HCT116 (cell line): ENCODE results near the gene B3GNT4. TPM values are rescaled to one million over a fixed set of nuclear protein-coding genes. Genes with fewer than 3 reads are reported as not detected.

ENCODE experiments used
- ATAC-seq: fragments of 200-7000 bp; cut with Tn5 transposase; 2 replicates; pipeline ENCODE4 v1.9.1; 2020; ENCODE audit warnings: mild to moderate bottlenecking, moderate library complexity
- BruUV-seq: library from RNA; stranded (reverse); fragments of 400-500 nt; replicated peaks from 2 replicates; lab custom pipeline; 2021; lab: Mats Ljungman, UMichigan
- CTCF ChIA-PET: fragments of 300-600 bp; sonication (Branson Sonifier 250); formaldehyde crosslinking; loops from one replicate; lab custom pipeline; 2021; ENCODE audit warnings: antibody characterized with exemption; lab: Charles Lee
- POLR2A ChIA-PET: fragments of 300-600, 350-600 bp; sonication (Branson Sonifier 250); formaldehyde crosslinking; loops from one replicate; lab custom pipeline; 2021; ENCODE audit warnings: antibody characterized with exemption; lab: Charles Lee
- RAD21 ChIA-PET, 2 experiments: fragments of 300-600 bp; sonication (Branson Sonifier 250); formaldehyde crosslinking; loops; one replicate each; lab custom pipeline; 2023; ENCODE audit warnings: low total read pairs in 2 of 2; ENCODE audit not compliant: uncharacterized antibody in 2 of 2, unreplicated experiment in 2 of 2, low non-redundant PET in 1 of 2; lab: Charles Lee
- DNase-seq: peaks from one replicate; pipeline ENCODE4 v3.0.0-alpha.2; 2010; ENCODE audit warnings: low read depth, low spot score
- H2AFZ ChIP-seq: fragments of 200-600 bp; shearing (Covaris generic), sonication (generic); 2 replicates; pipeline ENCODE4 v1.6.1; 2017; ENCODE audit warnings: low read depth, mixed run types, mixed read lengths, antibody characterized with exemption, low read length; ENCODE audit not compliant: poor library complexity, severe bottlenecking
- H3K27ac ChIP-seq: 2 replicates; pipeline ENCODE4 v1.5.1; 2012; ENCODE audit warnings: low read depth, low read length
- H3K27me3 ChIP-seq: fragments of 200-600 bp; sonication (generic); 2 replicates; pipeline ENCODE4 v1.6.1; 2016; ENCODE audit warnings: mixed run types, low read length, mixed read lengths; ENCODE audit not compliant: insufficient read depth
- H3K36me3 ChIP-seq, 2 experiments: fragments of 200-500 bp in 1 of 2; fragments of 200-600 bp in 1 of 2; sonication (Bioruptor generic) in 1 of 2; sonication (generic) in 1 of 2; 2 replicates each; pipeline versions ENCODE4 v1.5.1 to v1.6.1; 2014 to 2016; ENCODE audit warnings: low read length in 2 of 2, inconsistent platforms in 1 of 2, mixed read lengths in 1 of 2, mixed run types in 1 of 2; ENCODE audit not compliant: insufficient read depth in 2 of 2, control insufficient read depth in 1 of 2
- H3K4me1 ChIP-seq, 2 experiments: fragments of 200-600 bp in 1 of 2; sonication (generic) in 1 of 2; 2 replicates each; pipeline versions ENCODE4 v1.5.1 to v1.6.1; 2012 to 2017; ENCODE audit warnings: low read length in 2 of 2, inconsistent platforms in 1 of 2, mild to moderate bottlenecking in 1 of 2, mixed read lengths in 1 of 2, mixed run types in 1 of 2, moderate library complexity in 1 of 2; ENCODE audit not compliant: insufficient read depth in 2 of 2, control insufficient read depth in 1 of 2
- H3K4me2 ChIP-seq: fragments of 200-600 bp; sonication (generic); 2 replicates; pipeline ENCODE4 v1.6.1; 2017; ENCODE audit warnings: mixed run types, low read length, mixed read lengths
- H3K4me3 ChIP-seq, 2 experiments: fragments of 200-600 bp in 1 of 2; sonication (generic) in 1 of 2; replicated peaks in 1 of 2; 2 replicates each; pipeline ENCODE4 v1.5.1; 2011 to 2016; ENCODE audit warnings: low read length in 2 of 2, control low read depth in 1 of 2, low read depth in 1 of 2, mild to moderate bottlenecking in 1 of 2, mixed read lengths in 1 of 2, mixed run types in 1 of 2
- H3K79me2 ChIP-seq: fragments of 200-600 bp; sonication (generic); 2 replicates; pipeline ENCODE4 v1.6.1; 2017; ENCODE audit warnings: mild to moderate bottlenecking, mixed run types, low read length, moderate library complexity, mixed read lengths; ENCODE audit not compliant: insufficient read depth
- H3K9ac ChIP-seq: fragments of 200-600 bp; sonication (generic); 2 replicates; pipeline ENCODE4 v1.6.1; 2016; ENCODE audit warnings: low read length, mixed read lengths
- H3K9me2 ChIP-seq: fragments of 200-600 bp; sonication (generic), shearing (Covaris generic); 2 replicates; pipeline ENCODE4 v1.6.1; 2017; ENCODE audit warnings: mixed run types, mild to moderate bottlenecking, moderate library complexity; ENCODE audit not compliant: insufficient read depth
- H3K9me3 ChIP-seq, 2 experiments: fragments of 200-500 bp in 1 of 2; fragments of 200-600 bp in 1 of 2; sonication (Bioruptor generic) in 1 of 2; sonication (generic) in 1 of 2; 2 replicates each; pipeline ENCODE4 v1.6.1; 2014 to 2017; ENCODE audit warnings: low read length in 2 of 2, mixed read lengths in 2 of 2, inconsistent platforms in 1 of 2, low read depth in 1 of 2, mild to moderate bottlenecking in 1 of 2, mixed run types in 1 of 2, moderate library complexity in 1 of 2; ENCODE audit not compliant: control insufficient read depth in 1 of 2, insufficient read depth in 1 of 2
- H4K20me1 ChIP-seq: fragments of 200-600 bp; sonication (generic), shearing (Covaris generic); 2 replicates; pipeline ENCODE4 v1.6.1; 2017; ENCODE audit warnings: mixed run types, mild to moderate bottlenecking, moderate library complexity; ENCODE audit not compliant: insufficient read depth
- ATF3 ChIP-seq: IDR thresholded peaks from 2 replicates; pipeline ENCODE4 v1.6.1; 2012
- CBX3 ChIP-seq: IDR thresholded peaks from 2 replicates; pipeline ENCODE4 v1.6.1; 2012; ENCODE audit warnings: low read depth
- CEBPB ChIP-seq: IDR thresholded peaks from 2 replicates; pipeline ENCODE4 v1.6.1; 2012; ENCODE audit warnings: low read depth
- ELF1 ChIP-seq: IDR thresholded peaks from 2 replicates; pipeline ENCODE4 v1.6.1; 2012; ENCODE audit warnings: low read depth, borderline replicate concordance
- EZH2 ChIP-seq: fragments of 200-600 bp; sonication (generic); IDR thresholded peaks from 2 replicates; pipeline ENCODE4 v1.6.1; 2017; ENCODE audit warnings: antibody characterized with exemption, mixed run types
- EZH2phosphoT487 ChIP-seq: fragments of 200-600 bp; IDR thresholded peaks from 2 replicates; pipeline ENCODE4 v1.6.1; 2018; ENCODE audit warnings: antibody characterized with exemption, borderline replicate concordance
- FOSL1 ChIP-seq: IDR thresholded peaks from 2 replicates; pipeline ENCODE4 v1.6.1; 2012; ENCODE audit warnings: low read depth
- JUND ChIP-seq: IDR thresholded peaks from 2 replicates; pipeline ENCODE4 v1.6.1; 2012
- MAX ChIP-seq: IDR thresholded peaks from 2 replicates; pipeline ENCODE4 v1.6.1; 2012
- POLR2A ChIP-seq: IDR thresholded peaks from 2 replicates; pipeline ENCODE4 v1.7.0; 2011; ENCODE audit warnings: borderline replicate concordance; ENCODE audit not compliant: insufficient read depth, insufficient read length; ENCODE audit errors: extremely low read depth
- POLR2AphosphoS5 ChIP-seq: IDR thresholded peaks from 2 replicates; pipeline ENCODE4 v1.6.1; 2011; ENCODE audit warnings: mild to moderate bottlenecking, low read depth, low read length, moderate library complexity
- RAD21 ChIP-seq: IDR thresholded peaks from 2 replicates; pipeline ENCODE4 v1.6.1; 2012; ENCODE audit warnings: low read depth, mild to moderate bottlenecking
- SIN3A ChIP-seq: IDR thresholded peaks from 2 replicates; pipeline ENCODE4 v1.6.1; 2012; ENCODE audit warnings: low read depth
- SP1 ChIP-seq: IDR thresholded peaks from 2 replicates; pipeline ENCODE4 v1.6.1; 2012; ENCODE audit warnings: low read depth
- SRF ChIP-seq: IDR thresholded peaks from 2 replicates; pipeline ENCODE4 v1.6.1; 2012; ENCODE audit warnings: low read depth
- ZFX ChIP-seq: fragments of 450-650 bp; IDR thresholded peaks from 2 replicates; pipeline ENCODE4 v1.6.1; 2017
- intact Hi-C: fragments of 100-400 bp; cut with micrococcal nuclease; formaldehyde crosslinking; loops from 2 replicates; pipeline ENCODE4 v1.10.0; 2022
- total RNA-seq: library from RNA; stranded (reverse); gene quantifications from one replicate; pipeline ENCODE4 v1.2.1, GENCODE V29; 2021; ENCODE audit not compliant: unreplicated experiment
- TF ChIP-seq, protein P1 (sequence below): IDR thresholded peaks from 2 replicates; pipeline ENCODE4 v1.6.1; 2011; ENCODE audit warnings: mild to moderate bottlenecking, low read length, moderate library complexity; ENCODE audit not compliant: insufficient replicate concordance; ENCODE audit errors: extremely low read depth
- TF ChIP-seq, protein P2 (sequence below), 3 experiments: fragments of 200-600 bp in 1 of 3; sonication (generic) in 1 of 3; IDR thresholded peaks in 2 of 3; conservative IDR thresholded peaks in 1 of 3; 2 replicates each; pipeline ENCODE4 v1.5.1; 2012 to 2017; ENCODE audit warnings: low read depth in 2 of 3, low read length in 2 of 3, antibody characterized with exemption in 1 of 3, borderline replicate concordance in 1 of 3, control low read depth in 1 of 3, mild to moderate bottlenecking in 1 of 3, mixed read lengths in 1 of 3, mixed run types in 1 of 3, moderate library complexity in 1 of 3; ENCODE audit not compliant: insufficient read depth in 1 of 3

Gene B3GNT4
- total RNA-seq, 1 experiment from 2014 or later: 7.1 TPM

DNA sequence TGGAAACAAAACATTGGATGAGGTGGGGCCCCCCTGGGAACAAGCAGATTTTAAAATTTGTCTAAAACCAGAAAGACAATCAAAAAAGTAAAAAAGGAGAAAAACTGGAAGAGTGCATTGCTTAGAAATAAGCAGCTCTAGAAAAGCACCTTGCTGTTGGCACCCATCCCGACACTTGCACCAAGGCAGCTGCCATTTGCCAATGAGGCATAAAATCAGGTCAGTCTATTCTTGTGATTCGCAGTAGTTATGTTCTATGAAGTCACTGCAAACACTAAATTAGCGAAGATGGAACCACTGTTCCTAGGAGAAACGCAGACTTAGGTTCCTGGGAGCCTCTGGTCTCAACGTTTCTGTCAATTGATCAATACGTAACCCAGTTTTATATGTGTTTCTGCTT lies 46.5 kb downstream of the B3GNT4 start:
- no peaks in the 10 kb centered on the region for H4K20me1 ChIP-seq
- RAD21 ChIA-PET: no interaction called here
- peaks cover 0 to under 1% of the 10 kb centered on the region in 2 experiments; a peak in 2 of 4 replicates for H3K36me3 ChIP-seq
- DNase-seq (no peak), ATAC-seq (no peak)
- H3K9ac ChIP-seq: no peak overlapping the region
- H3K9me2 ChIP-seq: no peaks in the 10 kb centered on the region
- no peak overlapping the region for H3K4me3 ChIP-seq
- no TSS peak for BruUV-seq
- H3K4me1 ChIP-seq: no peaks in the 10 kb centered on the region
- no peak for TF ChIP-seq SRF
- TF ChIP-seq RAD21: no peak
- TF ChIP-seq CBX3: no peak
- no peak for TF ChIP-seq POLR2A
- TF ChIP-seq FOSL1: no peak
- no peak for TF ChIP-seq CEBPB
- TF ChIP-seq EZH2: no peak
- TF ChIP-seq MAX: no peak
- TF ChIP-seq SIN3A: no peak
- H3K79me2 ChIP-seq: no peaks in the 10 kb centered on the region; the same call in 1 of the 2 replicates
- no peaks in the 10 kb centered on the region for H3K9me3 ChIP-seq
- H3K27me3 ChIP-seq: no peaks in the 10 kb centered on the region
- intact Hi-C loops: no loop called here
- no peak overlapping the region for H3K4me2 ChIP-seq
- POLR2A ChIA-PET: no interaction called here
- no peak overlapping the region for H2AFZ ChIP-seq
- H3K27ac ChIP-seq: no peak overlapping the region
- CTCF ChIA-PET: no interaction called here

- no peaks in the 10 kb centered on the region; the same call in 1 of the 2 replicates for H3K79me2 ChIP-seq
- H3K36me3 ChIP-seq: no peaks in the 10 kb centered on the region; a peak in 1 of 4 replicates
- ChIA-PET CTCF (no interaction called here), RAD21 (no interaction called here), POLR2A (no interaction called here)
- H3K4me1 ChIP-seq: no peaks in the 10 kb centered on the region
- no peak for DNase-seq
- intact Hi-C loops: no loop called here
- H3K9me2 ChIP-seq: no peaks in the 10 kb centered on the region
- H3K4me2 ChIP-seq: no peak overlapping the region
- ATAC-seq: no peak
- no peaks in the 10 kb centered on the region for H3K9me3 ChIP-seq
- H3K4me3 ChIP-seq: no peak overlapping the region
- no peak overlapping the region for H3K27ac ChIP-seq
- H3K9ac ChIP-seq: no peak overlapping the region
- H4K20me1 ChIP-seq: no peaks in the 10 kb centered on the region
- no peak overlapping the region for H2AFZ ChIP-seq
- H3K27me3 ChIP-seq: no peaks in the 10 kb centered on the region
- no TSS peak for BruUV-seq
- TF ChIP-seq SRF: no peak
- no peak for TF ChIP-seq MAX
- TF ChIP-seq CBX3: no peak
- TF ChIP-seq JUND: no peak
- no peak for TF ChIP-seq RAD21
- no peak for TF ChIP-seq ZFX
- TF ChIP-seq, protein P1, sequence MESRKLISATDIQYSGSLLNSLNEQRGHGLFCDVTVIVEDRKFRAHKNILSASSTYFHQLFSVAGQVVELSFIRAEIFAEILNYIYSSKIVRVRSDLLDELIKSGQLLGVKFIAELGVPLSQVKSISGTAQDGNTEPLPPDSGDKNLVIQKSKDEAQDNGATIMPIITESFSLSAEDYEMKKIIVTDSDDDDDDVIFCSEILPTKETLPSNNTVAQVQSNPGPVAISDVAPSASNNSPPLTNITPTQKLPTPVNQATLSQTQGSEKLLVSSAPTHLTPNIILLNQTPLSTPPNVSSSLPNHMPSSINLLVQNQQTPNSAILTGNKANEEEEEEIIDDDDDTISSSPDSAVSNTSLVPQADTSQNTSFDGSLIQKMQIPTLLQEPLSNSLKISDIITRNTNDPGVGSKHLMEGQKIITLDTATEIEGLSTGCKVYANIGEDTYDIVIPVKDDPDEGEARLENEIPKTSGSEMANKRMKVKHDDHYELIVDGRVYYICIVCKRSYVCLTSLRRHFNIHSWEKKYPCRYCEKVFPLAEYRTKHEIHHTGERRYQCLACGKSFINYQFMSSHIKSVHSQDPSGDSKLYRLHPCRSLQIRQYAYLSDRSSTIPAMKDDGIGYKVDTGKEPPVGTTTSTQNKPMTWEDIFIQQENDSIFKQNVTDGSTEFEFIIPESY: no peak
- TF ChIP-seq, protein P2, sequence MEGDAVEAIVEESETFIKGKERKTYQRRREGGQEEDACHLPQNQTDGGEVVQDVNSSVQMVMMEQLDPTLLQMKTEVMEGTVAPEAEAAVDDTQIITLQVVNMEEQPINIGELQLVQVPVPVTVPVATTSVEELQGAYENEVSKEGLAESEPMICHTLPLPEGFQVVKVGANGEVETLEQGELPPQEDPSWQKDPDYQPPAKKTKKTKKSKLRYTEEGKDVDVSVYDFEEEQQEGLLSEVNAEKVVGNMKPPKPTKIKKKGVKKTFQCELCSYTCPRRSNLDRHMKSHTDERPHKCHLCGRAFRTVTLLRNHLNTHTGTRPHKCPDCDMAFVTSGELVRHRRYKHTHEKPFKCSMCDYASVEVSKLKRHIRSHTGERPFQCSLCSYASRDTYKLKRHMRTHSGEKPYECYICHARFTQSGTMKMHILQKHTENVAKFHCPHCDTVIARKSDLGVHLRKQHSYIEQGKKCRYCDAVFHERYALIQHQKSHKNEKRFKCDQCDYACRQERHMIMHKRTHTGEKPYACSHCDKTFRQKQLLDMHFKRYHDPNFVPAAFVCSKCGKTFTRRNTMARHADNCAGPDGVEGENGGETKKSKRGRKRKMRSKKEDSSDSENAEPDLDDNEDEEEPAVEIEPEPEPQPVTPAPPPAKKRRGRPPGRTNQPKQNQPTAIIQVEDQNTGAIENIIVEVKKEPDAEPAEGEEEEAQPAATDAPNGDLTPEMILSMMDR (IDR thresholded peaks at IDR 0.05 in 2 of 3, conservative IDR thresholded peaks at IDR 0.05 in 1 of 3; ENCODE audit: borderline replicate concordance in 1 of 3, insufficient read depth in 1 of 3, low read depth in 2 of 3, low read length in 2 of 3): no peak
- TF ChIP-seq FOSL1: no peak
- TF ChIP-seq EZH2phosphoT487: no peak
- no peak for TF ChIP-seq SIN3A
- no peak for TF ChIP-seq ATF3
- TF ChIP-seq SP1: no peak
- no peak for TF ChIP-seq POLR2AphosphoS5
- TF ChIP-seq ELF1: no peak
Measured at GRCh38 chr12:122250536-122250935, 47.0 kb downstream of the B3GNT4 start.
